ENCODE data around the gene ZCCHC24.

ZCCHC24 gene

DNA sequence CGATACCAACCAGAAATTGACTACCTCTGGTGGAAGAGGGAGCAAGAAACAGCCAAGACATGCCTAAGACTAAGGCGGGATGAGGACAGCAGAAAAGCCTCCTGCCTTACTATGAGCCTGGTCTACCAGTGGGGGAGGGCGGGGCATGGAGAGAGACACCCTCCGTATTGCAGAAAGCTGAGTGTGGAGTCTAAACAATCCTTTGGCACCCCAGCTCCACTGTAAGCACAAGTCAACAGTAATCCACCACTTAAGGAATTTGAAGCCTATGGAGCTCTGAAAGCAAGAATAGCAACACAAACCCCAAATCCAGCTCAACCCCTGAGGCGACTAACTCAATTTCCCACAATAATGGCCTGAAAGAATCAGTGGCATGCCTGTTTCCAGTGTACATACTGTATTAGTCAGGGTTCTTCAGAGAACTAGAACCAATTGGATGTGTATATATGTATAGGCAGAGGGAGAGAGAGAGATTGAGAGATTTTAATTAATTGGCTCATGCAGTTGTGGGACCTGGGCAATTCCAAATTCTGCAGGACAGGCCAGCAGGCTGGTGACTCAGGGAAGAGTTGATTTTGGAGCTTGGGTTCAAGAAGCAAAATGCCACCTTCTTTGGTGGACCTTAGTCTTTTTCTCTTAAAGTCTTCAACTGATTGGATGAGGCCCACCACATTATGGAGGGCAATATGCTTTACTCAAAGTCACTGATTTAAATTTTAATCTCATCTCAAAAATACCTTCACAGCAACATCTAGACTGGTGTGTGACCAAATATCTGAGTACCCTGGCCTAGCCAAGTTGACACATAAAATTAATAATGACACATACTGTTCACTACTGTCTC is 84.7 kb downstream of the ZCCHC24 start:
- Histone ChIP-seq H3K36me3 (ENCODE audit: control insufficient read depth, low read length) (peaks cover 11% of the 10 kb centered on the region), H3K27ac (ENCODE audit: low read depth, low read length) (no peak overlapping the region)
- TF ChIP-seq EZH2phosphoT487 (IDR thresholded peaks at IDR 0.05; ENCODE audit: borderline replicate concordance, low read length), result no peak
- TF ChIP-seq, protein P1, sequence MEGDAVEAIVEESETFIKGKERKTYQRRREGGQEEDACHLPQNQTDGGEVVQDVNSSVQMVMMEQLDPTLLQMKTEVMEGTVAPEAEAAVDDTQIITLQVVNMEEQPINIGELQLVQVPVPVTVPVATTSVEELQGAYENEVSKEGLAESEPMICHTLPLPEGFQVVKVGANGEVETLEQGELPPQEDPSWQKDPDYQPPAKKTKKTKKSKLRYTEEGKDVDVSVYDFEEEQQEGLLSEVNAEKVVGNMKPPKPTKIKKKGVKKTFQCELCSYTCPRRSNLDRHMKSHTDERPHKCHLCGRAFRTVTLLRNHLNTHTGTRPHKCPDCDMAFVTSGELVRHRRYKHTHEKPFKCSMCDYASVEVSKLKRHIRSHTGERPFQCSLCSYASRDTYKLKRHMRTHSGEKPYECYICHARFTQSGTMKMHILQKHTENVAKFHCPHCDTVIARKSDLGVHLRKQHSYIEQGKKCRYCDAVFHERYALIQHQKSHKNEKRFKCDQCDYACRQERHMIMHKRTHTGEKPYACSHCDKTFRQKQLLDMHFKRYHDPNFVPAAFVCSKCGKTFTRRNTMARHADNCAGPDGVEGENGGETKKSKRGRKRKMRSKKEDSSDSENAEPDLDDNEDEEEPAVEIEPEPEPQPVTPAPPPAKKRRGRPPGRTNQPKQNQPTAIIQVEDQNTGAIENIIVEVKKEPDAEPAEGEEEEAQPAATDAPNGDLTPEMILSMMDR (IDR thresholded peaks at IDR 0.05; ENCODE audit: low read depth, low read length, poor library complexity, severe bottlenecking), result no peak

DNA sequence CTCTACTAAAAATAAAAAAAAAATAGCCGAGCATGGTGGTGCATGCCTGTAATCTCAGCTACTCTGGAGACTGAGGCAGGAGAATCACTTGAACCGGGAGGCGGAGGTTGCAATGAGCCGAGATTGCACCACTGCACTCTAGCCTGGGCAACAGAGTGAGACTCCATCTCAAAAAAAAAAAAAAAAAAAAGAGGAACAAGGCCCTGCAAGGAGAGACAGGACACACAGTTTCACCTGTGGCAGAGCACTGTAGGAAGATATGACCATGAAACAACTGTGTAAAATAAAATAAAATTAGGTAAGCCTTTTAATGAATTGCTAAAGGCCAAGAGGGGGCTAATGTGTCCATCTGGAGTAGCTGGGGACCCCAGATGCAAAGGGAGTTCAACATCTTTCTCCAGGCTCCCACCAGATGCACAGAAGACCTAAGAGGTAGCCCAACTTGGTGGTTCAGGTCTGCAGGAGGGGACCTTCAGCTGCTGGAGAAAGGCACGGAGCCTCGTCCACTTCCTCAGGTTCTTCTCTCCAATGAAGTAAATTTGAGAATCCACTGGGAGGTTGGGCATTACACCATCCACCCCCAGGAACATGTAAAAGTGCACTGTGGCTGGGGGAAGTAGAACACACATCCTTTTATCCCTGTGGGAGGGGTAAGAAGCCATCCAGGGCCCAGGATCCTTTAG is 85.5 kb downstream of the ZCCHC24 start:
- Histone ChIP-seq H3K27me3 (ENCODE audit: control insufficient read depth, low read length) (peaks cover 10% of the 10 kb centered on the region), H3K9me2 (replicated peaks; ENCODE audit: control insufficient read depth, low read length) (no peaks in the 10 kb centered on the region), H3K9me3 (ENCODE audit: control insufficient read depth, insufficient read depth, low read length) (no peaks in the 10 kb centered on the region), H3K4me1 (ENCODE audit: control insufficient read depth, low read length) (peaks cover 14% of the 10 kb centered on the region; the same call in 1 of the 2 replicates), H3K27ac (ENCODE audit: low read depth, low read length) (no peak overlapping the region), H3K4me3 (ENCODE audit: low read length) (no peak overlapping the region), H3F3A (ENCODE audit: control insufficient read depth, insufficient read depth) (0 out of 2 replicates have a peak, but pooled peaks cover 11% of the 10 kb centered on the region), H3K36me3 (ENCODE audit: control insufficient read depth, low read length) (peaks cover 18% of the 10 kb centered on the region), H3K79me2 (ENCODE audit: control insufficient read depth, low read length) (no peaks in the 10 kb centered on the region), H4K20me1 (ENCODE audit: control insufficient read depth, insufficient read depth, low read depth, low read length) (no peaks in the 10 kb centered on the region), H3K4me2 (ENCODE audit: low read length) (no peak overlapping the region)
- TF ChIP-seq, protein P1 (IDR thresholded peaks at IDR 0.05; ENCODE audit: low read depth, low read length, poor library complexity, severe bottlenecking), result no peak
- no peak for TF ChIP-seq EZH2phosphoT487 (IDR thresholded peaks at IDR 0.05; ENCODE audit: borderline replicate concordance, low read length)

More for the DNA sequence above, 84.7 kb downstream of the ZCCHC24 start:
- H3K9me2 ChIP-seq (replicated peaks; ENCODE audit: control insufficient read depth, low read length), result no peaks in the 10 kb centered on the region
- no peaks in the 10 kb centered on the region for H3K9me3 ChIP-seq (ENCODE audit: control insufficient read depth, insufficient read depth, low read length)
- no peak overlapping the region for H3K4me2 ChIP-seq (ENCODE audit: low read length)
- no peak overlapping the region for H3K4me3 ChIP-seq (ENCODE audit: low read length)
- H3F3A ChIP-seq (ENCODE audit: control insufficient read depth, insufficient read depth), result 0 out of 2 replicates have a peak, but pooled peaks cover 7% of the 10 kb centered on the region
- no peaks in the 10 kb centered on the region for H4K20me1 ChIP-seq (ENCODE audit: control insufficient read depth, insufficient read depth, low read depth, low read length)
- peaks cover 14% of the 10 kb centered on the region; the same call in 1 of the 2 replicates for H3K4me1 ChIP-seq (ENCODE audit: control insufficient read depth, low read length)
- H3K79me2 ChIP-seq (ENCODE audit: control insufficient read depth, low read length), result no peaks in the 10 kb centered on the region
- H3K27me3 ChIP-seq (ENCODE audit: control insufficient read depth, low read length), result peaks cover 14% of the 10 kb centered on the region

DNA sequence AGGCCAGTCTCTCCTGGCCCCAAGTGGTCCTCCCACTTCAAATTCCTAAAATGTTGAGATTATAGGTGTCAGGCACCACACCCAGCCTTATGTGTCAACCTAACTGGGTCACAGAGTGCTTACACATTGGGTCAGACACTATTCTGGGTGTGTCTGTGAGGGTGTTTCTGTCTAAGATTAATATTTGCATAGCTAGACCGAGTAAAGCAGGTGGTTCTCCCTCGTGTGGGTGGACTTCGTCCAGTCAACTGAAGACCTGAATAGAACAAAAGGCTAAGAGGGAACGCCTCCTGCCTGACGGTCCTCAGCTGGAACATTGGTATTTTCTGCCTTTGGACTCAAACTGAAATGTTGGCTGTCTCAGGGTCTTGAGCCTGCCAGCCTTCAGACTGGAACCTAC is 86.6 kb downstream of the ZCCHC24 start:
- Histone ChIP-seq H3K79me2 (ENCODE audit: control insufficient read depth, low read length) (peaks cover 1% of the 10 kb centered on the region; the same call in 1 of the 2 replicates), H3K9me3 (ENCODE audit: control insufficient read depth, insufficient read depth, low read length) (no peaks in the 10 kb centered on the region), H3K36me3 (ENCODE audit: control insufficient read depth, low read length) (peaks cover 30% of the 10 kb centered on the region), H3K27ac (ENCODE audit: low read depth, low read length) (no peak overlapping the region), H3K4me1 (ENCODE audit: control insufficient read depth, low read length) (peaks cover 14% of the 10 kb centered on the region; the same call in 1 of the 2 replicates), H3K9me2 (replicated peaks; ENCODE audit: control insufficient read depth, low read length) (no peaks in the 10 kb centered on the region), H3K27me3 (ENCODE audit: control insufficient read depth, low read length) (peaks cover 3% of the 10 kb centered on the region), H3K4me3 (ENCODE audit: low read length) (no peak overlapping the region), H4K20me1 (ENCODE audit: control insufficient read depth, insufficient read depth, low read depth, low read length) (peaks cover 6% of the 10 kb centered on the region; the same call in 1 of the 2 replicates), H3F3A (ENCODE audit: control insufficient read depth, insufficient read depth) (0 out of 2 replicates have a peak, but pooled peaks cover 11% of the 10 kb centered on the region), H3K4me2 (ENCODE audit: low read length) (no peak overlapping the region)
- TF ChIP-seq, protein P1 (IDR thresholded peaks at IDR 0.05; ENCODE audit: low read depth, low read length, poor library complexity, severe bottlenecking), result no peak
- no peak for TF ChIP-seq EZH2phosphoT487 (IDR thresholded peaks at IDR 0.05; ENCODE audit: borderline replicate concordance, low read length)

Data from DOHH2 (cell line).